CD4-positive, alpha-beta T cell (primary cell): ENCODE measurements around the gene HMGN2. TPM values are rescaled to one million over a fixed set of nuclear protein-coding genes. Genes with fewer than 3 reads are reported as not detected.

Experiments used
- ATAC-seq: fragments of 200-7000 bp; cut with Tn5 transposase; one replicate; pipeline ENCODE4 v1.10.0; 2022; ENCODE audit warnings: mild to moderate bottlenecking; ENCODE audit not compliant: poor library complexity
- CTCF ChIA-PET: fragments of 350-600 bp; sonication (Branson Sonifier 250); formaldehyde crosslinking; loops from one replicate; lab custom pipeline; 2021; ENCODE audit warnings: antibody characterized with exemption, inconsistent platforms; lab: Charles Lee
- POLR2A ChIA-PET: fragments of 350-600 bp; sonication (Branson Sonifier 250); formaldehyde crosslinking; loops from one replicate; lab custom pipeline; 2021; ENCODE audit warnings: antibody characterized with exemption, inconsistent platforms; lab: Charles Lee
- DNase-seq, 14 experiments: peaks; one replicate each; pipeline ENCODE4 v3.0.0-alpha.2; 2013 to 2020; ENCODE audit warnings: mixed read lengths in 2 of 14
- H3K27ac ChIP-seq, 2 donors: one replicate each; pipeline versions ENCODE4 v1.5.1 to v1.7.0; 2013; ENCODE audit warnings: low read length in 2 of 2, low read depth in 1 of 2, mild to moderate bottlenecking in 1 of 2
- H3K27me3 ChIP-seq, 2 experiments: 1 replicate in 1 of 2; 2 replicates in 1 of 2; pipeline versions ENCODE4 v1.6.1 to v1.7.0; 2013; ENCODE audit warnings: low read length in 2 of 2, control low read depth in 1 of 2, mild to moderate bottlenecking in 1 of 2, moderate library complexity in 1 of 2; ENCODE audit not compliant: insufficient read depth in 2 of 2, control insufficient read depth in 1 of 2
- H3K36me3 ChIP-seq: one replicate; pipeline ENCODE4 v1.6.1; 2013; ENCODE audit warnings: low read length, control low read depth; ENCODE audit not compliant: insufficient read depth
- H3K4me1 ChIP-seq: one replicate; pipeline ENCODE4 v1.6.1; 2013; ENCODE audit warnings: low read length, control low read depth; ENCODE audit not compliant: insufficient read depth
- H3K4me3 ChIP-seq: one replicate; pipeline ENCODE4 v1.5.1; 2013; ENCODE audit warnings: mild to moderate bottlenecking, low read length, moderate library complexity
- H3K9me3 ChIP-seq, 2 experiments: 1 replicate in 1 of 2; 2 replicates in 1 of 2; pipeline versions ENCODE4 v1.6.1 to v1.7.0; 2013; ENCODE audit warnings: low read length in 2 of 2, mild to moderate bottlenecking in 2 of 2, control low read depth in 1 of 2, moderate library complexity in 1 of 2; ENCODE audit not compliant: control insufficient read depth in 1 of 2, insufficient read depth in 1 of 2
- H3K27ac Mint-ChIP-seq: one replicate; pipeline ENCODE4 v1.8.0; 2020; ENCODE audit warnings: mixed read lengths
- H3K27me3 Mint-ChIP-seq: one replicate; pipeline ENCODE4 v1.8.0; 2021; ENCODE audit warnings: mixed read lengths
- H3K36me3 Mint-ChIP-seq: one replicate; pipeline ENCODE4 v1.8.0; 2021; ENCODE audit warnings: low read depth, mixed read lengths
- H3K4me1 Mint-ChIP-seq: one replicate; pipeline ENCODE4 v1.8.0; 2021; ENCODE audit warnings: low read depth, mixed read lengths
- H3K4me3 Mint-ChIP-seq: one replicate; pipeline ENCODE4 v1.8.0; 2020; ENCODE audit warnings: mild to moderate bottlenecking, mixed read lengths
- H3K9me3 Mint-ChIP-seq: one replicate; pipeline ENCODE4 v1.8.0; 2020; ENCODE audit warnings: mixed read lengths
- CTCF ChIP-seq: fragments of 200-600 bp; IDR thresholded peaks from one replicate; pipeline ENCODE4 v1.8.0; 2022; ENCODE audit warnings: antibody characterized with exemption, mild to moderate bottlenecking
- intact Hi-C, 2 experiments: fragments of 100-400 bp; cut with DNase I in 1 of 2; cut with micrococcal nuclease in 1 of 2; formaldehyde crosslinking; loops; one replicate each; pipeline versions ENCODE4 v1.15.1 to v1.9.0; 2023 to 2025; cut with DNase I, micrococcal nuclease
- total RNA-seq, 174 experiments: library from RNA in 2 of 174; stranded (reverse) in 2 of 174; gene quantifications; one replicate each; pipeline ENCODE4 v1.2.3 and lab custom pipeline; 2021 to 2026

The HMGN2 gene
- total RNA-seq, 2 experiments from 2014 or later = 323 to 330 TPM

- CTCF ChIA-PET = no interaction called here
- no peak overlapping the region for H3K4me3 Mint-ChIP-seq
- no peaks in the 10 kb centered on the region for H3K9me3 Mint-ChIP-seq
- H3K36me3 Mint-ChIP-seq = peaks cover 75% of the 10 kb centered on the region
- H3K27me3 ChIP-seq = no peaks in the 10 kb centered on the region
- H3K27ac Mint-ChIP-seq = no peak overlapping the region
- H3K27me3 Mint-ChIP-seq = no peaks in the 10 kb centered on the region
- H3K4me1 ChIP-seq = no peaks in the 10 kb centered on the region
- H3K27ac ChIP-seq = no peak overlapping the region
- H3K4me1 Mint-ChIP-seq = no peaks in the 10 kb centered on the region
- H3K9me3 ChIP-seq = no peaks in the 10 kb centered on the region
- TF ChIP-seq CTCF = no peak
- POLR2A ChIA-PET = interaction anchor here (1.1 kb wide), 1 partner anchor 19 kb away, joined by 3 read pairs; no protein-coding TSS in a partner anchor
- DNase-seq (no peak), ATAC-seq (no peak)
- intact Hi-C loops = no loop called here
- H3K36me3 ChIP-seq = peaks cover 48% of the 10 kb centered on the region
- H3K4me3 ChIP-seq = no peak overlapping the region
These were observed 19.6 kb upstream of the HMGN2 start for GRCh38 chr1:26452459-26453183.

- intact Hi-C loops = no loop called here
- Mint-ChIP-seq H3K27ac (no peak overlapping the region), H3K9me3 (no peaks in the 10 kb centered on the region), H3K4me3 (no peak overlapping the region), H3K27me3 (no peaks in the 10 kb centered on the region), H3K36me3 (peaks cover 84% of the 10 kb centered on the region), H3K4me1 (no peaks in the 10 kb centered on the region)
- no peak for ATAC-seq
- Histone ChIP-seq H3K36me3 (peaks cover 54% of the 10 kb centered on the region), H3K4me3 (no peak overlapping the region), H3K9me3 (no peaks in the 10 kb centered on the region), H3K4me1 (no peaks in the 10 kb centered on the region), H3K27ac (no peak overlapping the region), H3K27me3 (no peaks in the 10 kb centered on the region)
- TF ChIP-seq CTCF = no peak
- POLR2A ChIA-PET = no interaction called here
- CTCF ChIA-PET = no interaction called here
- no peak for DNase-seq
These were observed 13.1 kb upstream of the HMGN2 start for GRCh38 chr1:26459148-26459547.

- intact Hi-C loops = no loop called here
- H3K36me3 ChIP-seq = peaks cover 56% of the 10 kb centered on the region
- no peaks in the 10 kb centered on the region for H3K4me1 Mint-ChIP-seq
- H3K4me3 Mint-ChIP-seq = no peak overlapping the region
- no peak for TF ChIP-seq CTCF
- H3K27ac ChIP-seq = no peak overlapping the region
- no peak overlapping the region for H3K27ac Mint-ChIP-seq
- H3K27me3 ChIP-seq = no peaks in the 10 kb centered on the region
- H3K36me3 Mint-ChIP-seq = peaks cover 85% of the 10 kb centered on the region
- H3K9me3 ChIP-seq = no peaks in the 10 kb centered on the region
- no peaks in the 10 kb centered on the region for H3K4me1 ChIP-seq
- DNase-seq (no peak), ATAC-seq (no peak)
- ChIA-PET CTCF (no interaction called here), POLR2A (no interaction called here)
- H3K4me3 ChIP-seq = no peak overlapping the region
- no peaks in the 10 kb centered on the region for H3K27me3 Mint-ChIP-seq
- no peaks in the 10 kb centered on the region for H3K9me3 Mint-ChIP-seq
These were observed 12.6 kb upstream of the HMGN2 start for GRCh38 chr1:26459573-26460031.
